ENCODE data around the gene FILIP1.
"Not testable (repeated sequence)": the region's sequence is repeated elsewhere in the genome, so short reads cannot be mapped to it uniquely, and the experiment has no call there.

Gene FILIP1

DNA sequence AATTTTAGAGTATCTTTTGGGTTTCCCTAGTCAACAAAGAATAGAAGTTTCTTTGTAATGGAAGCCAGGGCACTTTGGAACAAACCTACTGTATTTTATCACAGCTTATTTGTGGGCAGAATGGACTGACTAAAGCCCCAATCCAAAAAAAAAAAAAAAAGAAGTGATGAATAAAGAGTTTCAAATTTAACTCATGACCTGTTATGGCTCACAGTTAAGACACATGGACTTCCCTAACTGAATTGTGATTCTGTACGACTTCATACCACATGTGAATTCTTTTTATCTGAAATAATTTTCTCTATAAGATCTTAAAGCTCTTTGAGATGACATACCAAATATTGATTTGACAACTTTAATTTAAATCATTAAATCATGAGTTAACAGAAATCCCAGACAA, 77.2 kb downstream of the FILIP1 start:
- Histone ChIP-seq H3K27me3 (ENCODE audit: low read depth) (no peaks in the 10 kb centered on the region), H3K36me3 (replicated peaks) (no peaks in the 10 kb centered on the region), H3K9me3 (no peaks in the 10 kb centered on the region), H3K4me1 (peaks cover 20% of the 10 kb centered on the region), H3K4me3 (no peak overlapping the region)
- in situ Hi-C loops (cut with MboI; ENCODE audit: low sequenced_read_pairs) = no loop called here
- DNase-seq (ENCODE audit: low spot score in 2 of 2) = no peak

- Histone ChIP-seq H3K9me3 (no peaks in the 10 kb centered on the region), H3K4me1 (peaks cover 20% of the 10 kb centered on the region), H3K27me3 (ENCODE audit: low read depth) (no peaks in the 10 kb centered on the region), H3K4me3 (no peak overlapping the region), H3K36me3 (replicated peaks) (no peaks in the 10 kb centered on the region)
- in situ Hi-C loops (cut with MboI; ENCODE audit: low sequenced_read_pairs) = no loop called here
- DNase-seq (ENCODE audit: low spot score in 2 of 2) = no peak
Measured at GRCh38 chr6:75415804-75416203, 77.8 kb downstream of the FILIP1 start.

DNA sequence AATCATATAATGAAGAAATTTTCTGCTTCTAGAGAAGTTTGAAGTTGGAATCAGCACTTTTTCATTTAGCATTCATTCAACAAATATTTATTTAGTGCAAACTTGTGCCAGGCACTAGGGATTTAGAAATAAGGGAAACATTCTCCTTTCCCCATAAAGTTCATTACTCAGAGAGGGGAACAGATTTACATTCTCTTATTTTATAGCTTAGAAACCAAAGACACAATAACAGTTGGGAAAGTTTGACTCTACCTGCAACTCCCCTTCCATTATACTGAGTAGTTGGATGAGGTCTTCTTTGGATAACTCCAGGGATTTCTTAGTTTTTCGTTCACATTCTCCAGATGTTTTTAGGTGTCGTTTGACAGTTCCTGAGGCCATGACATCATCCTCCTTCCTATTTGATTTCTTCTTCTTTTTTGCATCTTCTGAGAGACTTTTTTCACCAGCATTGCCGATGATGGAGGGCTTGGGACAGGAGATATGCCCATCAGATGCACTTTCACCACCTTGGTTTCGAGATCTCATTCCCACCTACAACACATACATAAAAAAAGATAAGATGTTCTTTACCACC, 79.1 kb downstream of the FILIP1 start:
- H3K36me3 ChIP-seq (replicated peaks) = no peaks in the 10 kb centered on the region
- H3K4me1 ChIP-seq = peaks cover 20% of the 10 kb centered on the region
- H3K27me3 ChIP-seq (ENCODE audit: low read depth) = no peaks in the 10 kb centered on the region
- DNase-seq (ENCODE audit: low spot score in 2 of 2) = no peak
- in situ Hi-C loops (cut with MboI; ENCODE audit: low sequenced_read_pairs) = no loop called here
- no peaks in the 10 kb centered on the region for H3K9me3 ChIP-seq
- H3K4me3 ChIP-seq = no peak overlapping the region

- no peaks in the 10 kb centered on the region for H3K36me3 ChIP-seq (replicated peaks)
- no peaks in the 10 kb centered on the region for H3K27me3 ChIP-seq (ENCODE audit: low read depth)
- peaks cover 12% of the 10 kb centered on the region for H3K4me1 ChIP-seq
- H3K9me3 ChIP-seq = no peaks in the 10 kb centered on the region
- DNase-seq (ENCODE audit: low spot score in 2 of 2) = no peak
- in situ Hi-C loops (cut with MboI; ENCODE audit: low sequenced_read_pairs) = no loop called here
- no peak overlapping the region for H3K4me3 ChIP-seq
Measured at GRCh38 chr6:75412969-75413662, 80.5 kb downstream of the FILIP1 start.

DNA sequence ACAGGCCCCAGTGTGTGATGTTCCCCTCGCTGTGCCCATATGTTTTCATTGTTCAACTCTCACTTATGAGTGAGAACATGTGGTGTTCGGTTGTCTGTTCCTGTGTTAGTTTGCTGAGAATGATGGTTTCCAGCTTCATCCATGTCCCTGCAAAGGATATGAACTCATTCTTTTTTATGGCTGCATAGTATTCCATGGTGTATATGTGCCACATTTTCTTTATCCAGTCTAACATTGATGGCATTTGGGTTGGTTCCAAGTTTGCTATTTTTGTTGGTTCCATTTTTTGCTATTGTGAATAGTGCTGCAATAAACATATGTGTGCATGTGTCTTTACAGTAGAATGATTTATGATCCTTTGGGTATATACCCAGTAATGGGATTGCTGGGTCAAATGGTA, 83.0 kb downstream of the FILIP1 start:
- DNase-seq (ENCODE audit: low spot score in 2 of 2); H3K9me3 ChIP-seq; in situ Hi-C loops (cut with MboI; ENCODE audit: low sequenced_read_pairs): not testable (repeated sequence)

DNA sequence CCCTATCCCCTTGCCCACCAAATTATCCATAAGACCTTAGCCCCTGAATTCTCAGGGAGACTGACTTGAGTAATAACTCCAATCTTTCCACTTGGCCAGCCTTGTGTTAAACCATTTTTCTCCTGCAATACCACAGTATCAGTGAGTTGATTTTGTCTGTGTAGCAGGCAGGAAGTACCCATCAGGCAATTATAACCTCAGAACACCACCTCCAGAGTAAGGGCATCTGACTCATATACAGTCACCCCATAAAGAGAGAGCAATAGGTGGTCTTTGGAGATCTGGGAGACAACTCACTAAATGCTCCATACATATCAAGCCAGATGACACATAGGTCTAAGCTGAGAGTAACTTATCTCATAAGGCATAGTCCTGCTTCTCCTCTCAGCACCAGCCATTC, 83.7 kb downstream of the FILIP1 start:
- Histone ChIP-seq H3K27me3 (ENCODE audit: low read depth) (no peaks in the 10 kb centered on the region), H3K4me3 (no peak overlapping the region), H3K36me3 (replicated peaks) (no peaks in the 10 kb centered on the region), H3K4me1 (peaks cover 10% of the 10 kb centered on the region), H3K9me3 (no peaks in the 10 kb centered on the region)
- DNase-seq (ENCODE audit: low spot score in 2 of 2) = no peak
- in situ Hi-C loops (cut with MboI; ENCODE audit: low sequenced_read_pairs) = no loop called here

More for the DNA sequence above, 83.0 kb downstream of the FILIP1 start:
- not testable (repeated sequence) for H3K4me1 ChIP-seq; H3K4me3 ChIP-seq; H3K36me3 ChIP-seq (replicated peaks); H3K27me3 ChIP-seq (ENCODE audit: low read depth)

DNA sequence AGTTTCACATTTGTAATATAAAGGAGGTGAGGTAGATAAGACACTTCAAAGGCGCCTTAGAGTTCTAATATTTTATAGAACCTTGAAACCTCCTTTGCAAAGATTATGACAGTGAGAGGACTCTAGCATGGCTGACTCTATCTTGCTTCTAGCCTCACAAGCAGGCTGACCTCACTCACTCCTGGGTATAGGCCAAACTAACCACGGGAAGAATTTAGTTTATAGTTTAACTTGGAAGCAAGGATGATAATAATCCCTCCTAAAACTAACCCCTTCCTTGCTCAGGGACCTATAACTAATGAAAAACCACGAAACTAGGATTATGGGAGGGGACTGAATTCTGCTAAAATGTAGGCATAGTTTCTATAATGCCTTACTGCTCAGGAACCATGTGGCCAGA, 84.3 kb downstream of the FILIP1 start:
- Histone ChIP-seq H3K4me1 (peaks cover 10% of the 10 kb centered on the region), H3K36me3 (replicated peaks) (no peaks in the 10 kb centered on the region), H3K4me3 (no peak overlapping the region), H3K9me3 (no peaks in the 10 kb centered on the region), H3K27me3 (ENCODE audit: low read depth) (no peaks in the 10 kb centered on the region)
- no peak for DNase-seq (ENCODE audit: low spot score in 2 of 2)
- in situ Hi-C loops (cut with MboI; ENCODE audit: low sequenced_read_pairs) = no loop called here

- in situ Hi-C loops (cut with MboI; ENCODE audit: low sequenced_read_pairs) = no loop called here
- Histone ChIP-seq H3K27me3 (ENCODE audit: low read depth) (no peaks in the 10 kb centered on the region), H3K4me1 (no peaks in the 10 kb centered on the region; the same call in 1 of the 2 replicates), H3K9me3 (no peaks in the 10 kb centered on the region), H3K36me3 (replicated peaks) (no peaks in the 10 kb centered on the region), H3K4me3 (no peak overlapping the region)
- no peak for DNase-seq (ENCODE audit: low spot score in 2 of 2)
Measured at GRCh38 chr6:75403563-75404080, 90.0 kb downstream of the FILIP1 start.

- no peaks in the 10 kb centered on the region for H3K27me3 ChIP-seq (ENCODE audit: low read depth)
- no peak overlapping the region for H3K4me3 ChIP-seq
- in situ Hi-C loops (cut with MboI; ENCODE audit: low sequenced_read_pairs) = no loop called here
- peaks cover 10% of the 10 kb centered on the region for H3K4me1 ChIP-seq
- H3K9me3 ChIP-seq = no peaks in the 10 kb centered on the region
- no peaks in the 10 kb centered on the region for H3K36me3 ChIP-seq (replicated peaks)
- DNase-seq (ENCODE audit: low spot score in 2 of 2) = no peak
Measured at GRCh38 chr6:75402296-75402695, 91.3 kb downstream of the FILIP1 start.

- H3K9me3 ChIP-seq = no peaks in the 10 kb centered on the region
- no peak for DNase-seq (ENCODE audit: low spot score in 2 of 2)
- no peaks in the 10 kb centered on the region for H3K27me3 ChIP-seq (ENCODE audit: low read depth)
- H3K4me1 ChIP-seq = peaks cover 14% of the 10 kb centered on the region
- in situ Hi-C loops (cut with MboI; ENCODE audit: low sequenced_read_pairs) = no loop called here
- H3K36me3 ChIP-seq (replicated peaks) = no peaks in the 10 kb centered on the region
- H3K4me3 ChIP-seq = no peak overlapping the region
Measured at GRCh38 chr6:75397656-75398465, 95.7 kb downstream of the FILIP1 start.

GRCh38 chr6:75397171-75397570, 96.4 kb downstream of the FILIP1 start:
- DNase-seq (ENCODE audit: low spot score in 2 of 2) = no peak
- Histone ChIP-seq H3K4me3 (no peak overlapping the region), H3K9me3 (no peaks in the 10 kb centered on the region; the same call in 1 of the 2 replicates), H3K4me1 (peaks cover 14% of the 10 kb centered on the region), H3K27me3 (ENCODE audit: low read depth) (no peaks in the 10 kb centered on the region), H3K36me3 (replicated peaks) (no peaks in the 10 kb centered on the region)
- in situ Hi-C loops (cut with MboI; ENCODE audit: low sequenced_read_pairs) = no loop called here

- in situ Hi-C loops (cut with MboI; ENCODE audit: low sequenced_read_pairs) = no loop called here
- no peak overlapping the region for H3K4me3 ChIP-seq
- no peaks in the 10 kb centered on the region; the same call in 1 of the 2 replicates for H3K9me3 ChIP-seq
- H3K4me1 ChIP-seq = peaks cover 14% of the 10 kb centered on the region
- DNase-seq (ENCODE audit: low spot score in 2 of 2) = no peak
- no peaks in the 10 kb centered on the region for H3K36me3 ChIP-seq (replicated peaks)
- H3K27me3 ChIP-seq (ENCODE audit: low read depth) = no peaks in the 10 kb centered on the region
Measured at GRCh38 chr6:75396005-75396800, 97.4 kb downstream of the FILIP1 start.

GRCh38 chr6:75393806-75394205, 99.8 kb downstream of the FILIP1 start:
- Histone ChIP-seq H3K27me3 (ENCODE audit: low read depth) (no peaks in the 10 kb centered on the region), H3K4me1 (peaks cover 14% of the 10 kb centered on the region), H3K9me3 (no peaks in the 10 kb centered on the region; the same call in 1 of the 2 replicates), H3K4me3 (no peak overlapping the region), H3K36me3 (replicated peaks) (no peaks in the 10 kb centered on the region)
- in situ Hi-C loops (cut with MboI; ENCODE audit: low sequenced_read_pairs) = no loop called here
- no peak for DNase-seq (ENCODE audit: low spot score in 2 of 2)

All from HAP-1 (cell line).